ENCODE data around the gene SH3PXD2B.

DNA sequence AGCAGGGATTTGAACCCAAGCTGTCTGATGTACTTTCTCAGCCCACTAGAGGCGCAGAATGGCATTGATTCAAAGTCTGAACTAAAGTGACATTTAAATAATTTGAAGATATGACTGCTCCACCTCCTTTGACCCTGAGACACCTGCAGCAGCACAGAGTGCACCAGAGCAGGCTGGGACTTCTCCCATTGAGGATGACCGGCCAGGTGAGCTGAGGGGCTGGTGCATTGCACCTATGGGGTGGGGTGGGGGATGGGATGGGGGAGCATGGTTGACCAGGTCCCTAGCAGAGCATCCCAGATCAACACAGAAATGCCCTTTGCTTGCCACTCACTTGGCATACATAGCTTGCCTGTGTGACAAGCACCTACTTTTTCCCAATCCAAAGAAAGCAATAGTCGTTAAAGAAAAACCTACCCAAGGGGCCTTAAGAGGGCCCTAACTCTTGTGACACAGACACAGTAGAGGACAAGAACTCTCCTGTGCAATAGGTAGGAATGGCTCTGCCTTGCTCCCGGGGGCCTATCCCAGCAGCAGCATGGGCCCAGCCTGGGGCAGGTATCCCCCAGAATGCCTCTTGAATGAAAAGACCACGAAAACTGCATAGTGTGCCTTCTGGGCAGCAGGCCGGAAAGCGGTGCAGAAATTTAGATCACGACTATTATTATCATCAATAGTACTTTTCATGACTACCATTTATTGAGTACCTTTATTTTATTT is 6.5 kb downstream of the SH3PXD2B start:
- TF ChIP-seq, protein P1, sequence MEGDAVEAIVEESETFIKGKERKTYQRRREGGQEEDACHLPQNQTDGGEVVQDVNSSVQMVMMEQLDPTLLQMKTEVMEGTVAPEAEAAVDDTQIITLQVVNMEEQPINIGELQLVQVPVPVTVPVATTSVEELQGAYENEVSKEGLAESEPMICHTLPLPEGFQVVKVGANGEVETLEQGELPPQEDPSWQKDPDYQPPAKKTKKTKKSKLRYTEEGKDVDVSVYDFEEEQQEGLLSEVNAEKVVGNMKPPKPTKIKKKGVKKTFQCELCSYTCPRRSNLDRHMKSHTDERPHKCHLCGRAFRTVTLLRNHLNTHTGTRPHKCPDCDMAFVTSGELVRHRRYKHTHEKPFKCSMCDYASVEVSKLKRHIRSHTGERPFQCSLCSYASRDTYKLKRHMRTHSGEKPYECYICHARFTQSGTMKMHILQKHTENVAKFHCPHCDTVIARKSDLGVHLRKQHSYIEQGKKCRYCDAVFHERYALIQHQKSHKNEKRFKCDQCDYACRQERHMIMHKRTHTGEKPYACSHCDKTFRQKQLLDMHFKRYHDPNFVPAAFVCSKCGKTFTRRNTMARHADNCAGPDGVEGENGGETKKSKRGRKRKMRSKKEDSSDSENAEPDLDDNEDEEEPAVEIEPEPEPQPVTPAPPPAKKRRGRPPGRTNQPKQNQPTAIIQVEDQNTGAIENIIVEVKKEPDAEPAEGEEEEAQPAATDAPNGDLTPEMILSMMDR (IDR thresholded peaks at IDR 0.05), result no peak
- TF ChIP-seq, protein P2, sequence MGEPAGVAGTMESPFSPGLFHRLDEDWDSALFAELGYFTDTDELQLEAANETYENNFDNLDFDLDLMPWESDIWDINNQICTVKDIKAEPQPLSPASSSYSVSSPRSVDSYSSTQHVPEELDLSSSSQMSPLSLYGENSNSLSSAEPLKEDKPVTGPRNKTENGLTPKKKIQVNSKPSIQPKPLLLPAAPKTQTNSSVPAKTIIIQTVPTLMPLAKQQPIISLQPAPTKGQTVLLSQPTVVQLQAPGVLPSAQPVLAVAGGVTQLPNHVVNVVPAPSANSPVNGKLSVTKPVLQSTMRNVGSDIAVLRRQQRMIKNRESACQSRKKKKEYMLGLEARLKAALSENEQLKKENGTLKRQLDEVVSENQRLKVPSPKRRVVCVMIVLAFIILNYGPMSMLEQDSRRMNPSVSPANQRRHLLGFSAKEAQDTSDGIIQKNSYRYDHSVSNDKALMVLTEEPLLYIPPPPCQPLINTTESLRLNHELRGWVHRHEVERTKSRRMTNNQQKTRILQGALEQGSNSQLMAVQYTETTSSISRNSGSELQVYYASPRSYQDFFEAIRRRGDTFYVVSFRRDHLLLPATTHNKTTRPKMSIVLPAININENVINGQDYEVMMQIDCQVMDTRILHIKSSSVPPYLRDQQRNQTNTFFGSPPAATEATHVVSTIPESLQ (CRISPR knock-in tag; IDR thresholded peaks at IDR 0.05), result no peak
- TF ChIP-seq IRF2 (CRISPR knock-in tag; IDR thresholded peaks at IDR 0.05; ENCODE audit: borderline replicate concordance, low read depth), result no peak
- no peak for TF ChIP-seq NR3C1 (CRISPR knock-in tag; conservative IDR thresholded peaks at IDR 0.05; ENCODE audit: low read depth)
- TF ChIP-seq CREB1 (CRISPR knock-in tag; IDR thresholded peaks at IDR 0.05), result no peak
- no peak for TF ChIP-seq KAT7 (CRISPR knock-in tag; IDR thresholded peaks at IDR 0.05; ENCODE audit: borderline replicate concordance)
- TF ChIP-seq, protein P3, sequence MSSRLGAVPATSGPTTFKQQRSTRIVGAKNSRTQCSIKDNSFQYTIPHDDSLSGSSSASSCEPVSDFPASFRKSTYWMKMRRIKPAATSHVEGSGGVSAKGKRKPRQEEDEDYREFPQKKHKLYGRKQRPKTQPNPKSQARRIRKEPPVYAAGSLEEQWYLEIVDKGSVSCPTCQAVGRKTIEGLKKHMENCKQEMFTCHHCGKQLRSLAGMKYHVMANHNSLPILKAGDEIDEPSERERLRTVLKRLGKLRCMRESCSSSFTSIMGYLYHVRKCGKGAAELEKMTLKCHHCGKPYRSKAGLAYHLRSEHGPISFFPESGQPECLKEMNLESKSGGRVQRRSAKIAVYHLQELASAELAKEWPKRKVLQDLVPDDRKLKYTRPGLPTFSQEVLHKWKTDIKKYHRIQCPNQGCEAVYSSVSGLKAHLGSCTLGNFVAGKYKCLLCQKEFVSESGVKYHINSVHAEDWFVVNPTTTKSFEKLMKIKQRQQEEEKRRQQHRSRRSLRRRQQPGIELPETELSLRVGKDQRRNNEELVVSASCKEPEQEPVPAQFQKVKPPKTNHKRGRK (CRISPR knock-in tag; IDR thresholded peaks at IDR 0.05; ENCODE audit: borderline replicate concordance), result no peak
